HFFc6 (cell line): ENCODE measurements around the gene TCIRG1. TPM values are rescaled to one million over a fixed set of nuclear protein-coding genes. Genes with fewer than 3 reads are reported as not detected.

ENCODE experiments used
- DNase-seq: peaks from one replicate; pipeline ENCODE4 v3.0.0-alpha.2; 2018
- H3K27ac Mint-ChIP-seq: 2 replicates; pipeline ENCODE4 v1.8.0; 2020; ENCODE audit warnings: mild to moderate bottlenecking, mixed read lengths
- H3K27me3 Mint-ChIP-seq: 2 replicates; pipeline ENCODE4 v1.8.0; 2021; ENCODE audit warnings: mild to moderate bottlenecking, moderate library complexity, mixed read lengths; ENCODE audit not compliant: insufficient read depth
- H3K36me3 Mint-ChIP-seq: 2 replicates; pipeline ENCODE4 v1.8.0; 2021; ENCODE audit warnings: low read depth, mixed read lengths
- H3K4me1 Mint-ChIP-seq: 2 replicates; pipeline ENCODE4 v1.8.0; 2020; ENCODE audit warnings: low read depth, mixed read lengths
- H3K4me3 Mint-ChIP-seq: 2 replicates; pipeline ENCODE4 v1.8.0; 2020; ENCODE audit warnings: mild to moderate bottlenecking, moderate library complexity, mixed read lengths
- H3K9me3 Mint-ChIP-seq: 2 replicates; pipeline ENCODE4 v1.8.0; 2020; ENCODE audit warnings: mild to moderate bottlenecking, mixed read lengths
- CTCF ChIP-seq: fragments of 200-600 bp; sonication (generic); IDR thresholded peaks from 2 replicates; pipeline ENCODE4 v1.5.0; 2021; ENCODE audit warnings: antibody characterized with exemption, mild to moderate bottlenecking
- total RNA-seq, 6 experiments: library from RNA; stranded (reverse); fragmentation: NEBNext Ultra II Directional; extraction: Animal tissue kit (Norgen Biotek cat#: 25700); gene quantifications; 2 replicates in 1 of 6; 3 replicates in 5 of 6; pipeline ENCODE4 v1.2.3, GENCODE V29; 2021

TCIRG1 gene
- total RNA-seq, 6 experiments from 2014 or later, result 113 to 150 (median 131) TPM

DNA sequence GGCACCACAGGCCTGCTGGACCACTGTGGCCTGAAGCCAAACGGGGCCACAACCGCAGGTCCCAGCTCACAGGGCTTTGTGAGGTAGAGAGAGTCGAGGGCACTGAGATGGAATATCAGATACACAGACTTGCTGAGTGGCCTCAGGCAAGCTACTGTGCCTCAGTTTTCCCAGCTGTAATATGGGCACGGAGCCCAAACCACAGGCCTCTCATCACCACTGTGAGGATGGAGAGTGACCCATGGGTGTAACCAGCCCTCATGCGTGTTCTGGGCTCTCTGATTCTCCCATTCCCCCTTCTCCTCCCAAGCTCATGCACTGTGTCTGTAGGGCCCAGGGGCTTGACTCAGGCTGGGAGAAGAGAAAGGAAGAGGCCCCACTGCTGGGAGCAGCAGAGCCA, 39.1 kb upstream of the TCIRG1 start:
- Mint-ChIP-seq H3K27ac (no peak overlapping the region), H3K36me3 (peaks cover 9% of the 10 kb centered on the region), H3K4me1 (peaks cover 18% of the 10 kb centered on the region)

GRCh38 chr11:68002575-68002937, 36.3 kb upstream of the TCIRG1 start:
- TF ChIP-seq CTCF, result no peak

More for the DNA sequence above, 39.1 kb upstream of the TCIRG1 start:
- no peak for TF ChIP-seq CTCF
- no peak overlapping the region for H3K4me3 Mint-ChIP-seq
- H3K27me3 Mint-ChIP-seq, result no peaks in the 10 kb centered on the region
- DNase-seq, result no peak
- peaks cover 6% of the 10 kb centered on the region; the same call in 1 of the 2 replicates for H3K9me3 Mint-ChIP-seq

GRCh38 chr11:68002938-68003845, 35.6 kb upstream of the TCIRG1 start:
- no peak for TF ChIP-seq CTCF
- Mint-ChIP-seq H3K36me3 (no peaks in the 10 kb centered on the region), H3K9me3 (no peaks in the 10 kb centered on the region), H3K4me3 (peak overlapping the region; percentile 84), H3K27ac (no peak overlapping the region; the same call in 1 of the 2 replicates), H3K4me1 (peaks cover 21% of the 10 kb centered on the region), H3K27me3 (no peaks in the 10 kb centered on the region)
- DNase-seq, result no peak

More at GRCh38 chr11:68002575-68002937, 36.3 kb upstream of the TCIRG1 start:
- no peaks in the 10 kb centered on the region for H3K36me3 Mint-ChIP-seq
- H3K27me3 Mint-ChIP-seq, result no peaks in the 10 kb centered on the region
- no peak overlapping the region for H3K27ac Mint-ChIP-seq
- H3K9me3 Mint-ChIP-seq, result no peaks in the 10 kb centered on the region
- H3K4me3 Mint-ChIP-seq, result peak overlapping the region; percentile 84
- no peak for DNase-seq
- peaks cover 21% of the 10 kb centered on the region for H3K4me1 Mint-ChIP-seq

DNA sequence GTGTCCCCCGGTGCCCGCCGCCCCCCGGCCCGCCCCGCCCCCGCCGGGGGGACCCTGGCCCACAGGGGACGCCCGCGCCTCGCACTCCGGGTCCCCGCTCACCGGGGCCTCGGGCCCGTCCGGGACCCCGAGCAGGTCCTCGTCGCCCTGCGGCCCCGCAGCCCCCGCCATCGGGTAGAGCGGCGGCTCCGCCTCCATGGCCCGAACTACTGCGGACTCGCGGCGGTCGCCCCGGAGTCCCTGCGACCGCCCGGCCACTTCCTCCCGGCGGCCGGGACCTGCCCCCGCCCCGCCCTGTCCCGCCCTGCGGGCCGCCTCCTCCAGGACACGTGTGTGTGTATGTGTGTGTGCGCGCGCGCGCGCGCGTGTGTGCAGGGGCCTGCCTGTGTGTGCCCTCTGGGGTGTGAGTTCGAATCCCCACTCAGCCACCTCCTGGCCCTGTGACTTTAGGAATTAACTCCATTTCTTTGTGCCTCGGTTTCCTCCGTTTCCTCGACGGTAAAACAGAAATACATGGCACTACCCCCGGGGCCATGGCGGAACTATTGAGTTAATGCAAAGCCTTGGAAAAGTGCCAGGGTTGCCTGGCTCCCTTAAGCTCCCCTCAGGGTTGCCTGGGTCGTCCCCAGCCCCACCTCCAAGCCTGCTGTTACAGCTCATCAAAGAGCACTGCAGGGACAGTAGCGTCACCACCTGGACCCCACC, 34.8 kb upstream of the TCIRG1 start, which contains the start of gene UNC93B1:
UNC93B1 (minus strand) TSS at position 252 of the 705 bp plus-strand sequence; CDS start at position 198, 54 bp downstream.
- Mint-ChIP-seq H3K27ac (peak within 1 kb of the TSS; percentile 64), H3K36me3 (no peaks in the 10 kb centered on the region), H3K4me3 (peak within 1 kb of the TSS; percentile 86), H3K27me3 (no peaks in the 10 kb centered on the region), H3K4me1 (peaks cover 24% of the 10 kb centered on the region), H3K9me3 (no peaks in the 10 kb centered on the region)
- TF ChIP-seq CTCF, result no peak
- DNase-seq, result peak; percentile 77

DNA sequence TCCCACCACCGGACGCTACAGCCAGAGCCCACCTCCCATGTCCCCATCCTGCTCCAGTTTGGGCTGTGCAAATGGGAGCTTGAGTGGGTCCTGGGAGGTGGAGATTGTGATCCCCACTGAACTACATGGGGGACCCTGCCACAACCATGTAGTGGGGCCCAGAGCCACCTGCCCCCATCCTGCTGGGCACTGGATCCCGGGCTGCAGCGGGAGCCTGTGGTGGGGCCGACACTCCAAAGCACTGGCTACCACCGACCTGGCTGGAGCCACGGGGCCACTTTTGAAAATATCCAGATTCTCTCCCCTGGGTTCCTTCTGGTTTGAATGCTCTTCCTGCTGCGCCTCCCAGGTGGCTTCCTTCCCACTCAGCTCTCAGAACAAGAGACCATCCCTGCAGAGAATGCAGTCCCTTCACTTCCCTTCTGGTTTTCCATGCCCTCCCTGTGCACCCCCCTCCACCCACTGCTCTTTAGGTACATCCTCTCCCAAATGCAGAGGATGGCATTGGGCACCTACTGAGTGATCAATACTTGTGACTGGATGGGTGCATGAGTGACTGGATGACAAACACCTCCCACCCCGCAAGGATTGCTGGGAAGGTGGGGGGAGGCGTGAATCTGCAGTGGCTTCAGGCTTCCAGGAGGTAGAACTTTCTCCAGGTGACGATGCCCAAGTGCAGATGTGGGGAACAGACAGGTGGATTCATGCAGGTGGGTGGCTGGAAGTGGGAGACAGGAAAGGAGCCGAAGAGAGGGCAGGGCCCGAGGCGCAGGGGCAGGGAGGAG, 34.1 kb upstream of the TCIRG1 start:
- no peaks in the 10 kb centered on the region for H3K9me3 Mint-ChIP-seq
- H3K27me3 Mint-ChIP-seq, result no peaks in the 10 kb centered on the region; the same call in 1 of the 2 replicates
- no peak for TF ChIP-seq CTCF
- no peaks in the 10 kb centered on the region for H3K36me3 Mint-ChIP-seq
- peaks cover 31% of the 10 kb centered on the region for H3K4me1 Mint-ChIP-seq
- H3K27ac Mint-ChIP-seq, result peak overlapping the region; percentile 64; the same call in 1 of the 2 replicates
- peak overlapping the region; percentile 86 for H3K4me3 Mint-ChIP-seq
- DNase-seq, result no peak
